ENCODE results near the gene TAF11L7.
"Not testable (repeated sequence)": the region's sequence is repeated elsewhere in the genome, so short reads cannot be mapped to it uniquely, and the experiment has no call there.

The TAF11L7 gene

DNA sequence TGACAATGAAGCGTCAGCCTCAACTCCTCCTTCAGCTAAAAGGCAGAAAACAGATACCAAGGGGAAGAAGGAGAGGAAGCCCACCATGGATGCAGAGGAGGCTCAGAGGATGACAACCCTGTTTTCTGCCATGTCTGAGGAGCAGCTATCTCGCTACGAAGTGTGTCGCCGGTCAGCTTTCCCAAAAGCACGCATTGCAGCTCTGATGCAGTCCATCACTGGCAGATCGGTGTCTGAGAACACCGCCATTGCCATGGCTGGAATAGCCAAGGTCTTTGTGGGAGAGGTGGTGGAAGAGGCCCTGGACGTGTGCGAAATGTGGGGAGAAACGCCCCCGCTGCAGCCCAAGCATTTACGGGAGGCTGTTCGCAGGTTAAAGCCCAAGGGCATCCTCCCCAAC, 19.4 kb upstream of the TAF11L7 start:
- DNase-seq: no peak
- Histone ChIP-seq H3K4me1 (no peaks in the 10 kb centered on the region), H3K27me3 (no peaks in the 10 kb centered on the region), H3K4me3 (ENCODE audit: low read depth, low read length) (no peak overlapping the region), H3K9me3 (no peaks in the 10 kb centered on the region), H3K36me3 (no peaks in the 10 kb centered on the region)
- TF ChIP-seq, protein P1, sequence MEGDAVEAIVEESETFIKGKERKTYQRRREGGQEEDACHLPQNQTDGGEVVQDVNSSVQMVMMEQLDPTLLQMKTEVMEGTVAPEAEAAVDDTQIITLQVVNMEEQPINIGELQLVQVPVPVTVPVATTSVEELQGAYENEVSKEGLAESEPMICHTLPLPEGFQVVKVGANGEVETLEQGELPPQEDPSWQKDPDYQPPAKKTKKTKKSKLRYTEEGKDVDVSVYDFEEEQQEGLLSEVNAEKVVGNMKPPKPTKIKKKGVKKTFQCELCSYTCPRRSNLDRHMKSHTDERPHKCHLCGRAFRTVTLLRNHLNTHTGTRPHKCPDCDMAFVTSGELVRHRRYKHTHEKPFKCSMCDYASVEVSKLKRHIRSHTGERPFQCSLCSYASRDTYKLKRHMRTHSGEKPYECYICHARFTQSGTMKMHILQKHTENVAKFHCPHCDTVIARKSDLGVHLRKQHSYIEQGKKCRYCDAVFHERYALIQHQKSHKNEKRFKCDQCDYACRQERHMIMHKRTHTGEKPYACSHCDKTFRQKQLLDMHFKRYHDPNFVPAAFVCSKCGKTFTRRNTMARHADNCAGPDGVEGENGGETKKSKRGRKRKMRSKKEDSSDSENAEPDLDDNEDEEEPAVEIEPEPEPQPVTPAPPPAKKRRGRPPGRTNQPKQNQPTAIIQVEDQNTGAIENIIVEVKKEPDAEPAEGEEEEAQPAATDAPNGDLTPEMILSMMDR (IDR thresholded peaks at IDR 0.05; ENCODE audit: low read depth, low read length): no peak

DNA sequence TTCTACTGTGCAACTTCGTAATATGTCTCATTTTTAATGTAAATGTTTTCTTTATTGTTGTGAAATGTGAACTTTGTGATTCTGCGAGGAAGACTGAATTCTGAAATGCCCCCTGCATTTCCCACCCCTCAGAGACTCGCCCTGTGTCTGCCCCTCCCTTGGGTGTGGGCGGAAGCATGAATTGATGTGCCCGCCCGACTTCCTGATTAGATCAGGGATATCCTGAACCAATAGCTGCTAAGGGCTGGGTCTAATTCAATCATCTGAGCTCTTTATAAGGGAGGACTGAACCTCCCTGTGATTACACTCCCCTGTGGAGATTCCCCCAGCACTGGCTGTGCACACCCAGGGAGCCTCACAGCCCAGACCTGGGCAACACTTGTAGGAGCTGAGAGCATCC, 18.3 kb upstream of the TAF11L7 start, which contains the start of gene TAF11L11:
Gene TAF11L11 (plus strand): TSS at position 304 of the 400 bp plus-strand sequence.
- not testable (repeated sequence) for H3K9me3 ChIP-seq; H3K36me3 ChIP-seq; H3K4me3 ChIP-seq (ENCODE audit: low read depth, low read length); DNase-seq; H3K4me1 ChIP-seq; H3K27me3 ChIP-seq

DNA sequence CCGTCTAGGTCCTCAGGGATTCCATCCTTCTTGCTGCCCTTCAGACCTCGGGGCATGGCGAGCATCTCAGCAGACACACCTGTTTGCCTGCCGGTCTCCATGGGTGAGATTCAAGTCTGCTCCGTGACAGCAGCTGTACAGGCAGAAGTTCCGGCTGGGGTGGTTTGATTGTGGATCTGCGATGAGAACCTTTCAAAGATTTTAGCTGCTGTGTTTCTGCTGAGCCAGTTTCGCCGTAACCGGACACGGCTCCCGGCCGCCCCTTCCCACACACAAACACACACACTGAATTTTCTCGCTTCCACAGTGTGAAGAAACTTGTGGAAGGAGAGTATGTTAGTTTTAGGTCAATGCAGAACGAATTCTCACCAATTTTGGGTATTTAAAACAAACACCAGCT, 12.2 kb upstream of the TAF11L7 start, which contains the start of gene TAF11L10:
Gene TAF11L10 (minus strand): TSS at position 101 of the 400 bp plus-strand sequence.
- not testable (repeated sequence) for H3K4me3 ChIP-seq (ENCODE audit: low read depth, low read length); H3K4me1 ChIP-seq; H3K36me3 ChIP-seq; H3K9me3 ChIP-seq; H3K27me3 ChIP-seq; DNase-seq

DNA sequence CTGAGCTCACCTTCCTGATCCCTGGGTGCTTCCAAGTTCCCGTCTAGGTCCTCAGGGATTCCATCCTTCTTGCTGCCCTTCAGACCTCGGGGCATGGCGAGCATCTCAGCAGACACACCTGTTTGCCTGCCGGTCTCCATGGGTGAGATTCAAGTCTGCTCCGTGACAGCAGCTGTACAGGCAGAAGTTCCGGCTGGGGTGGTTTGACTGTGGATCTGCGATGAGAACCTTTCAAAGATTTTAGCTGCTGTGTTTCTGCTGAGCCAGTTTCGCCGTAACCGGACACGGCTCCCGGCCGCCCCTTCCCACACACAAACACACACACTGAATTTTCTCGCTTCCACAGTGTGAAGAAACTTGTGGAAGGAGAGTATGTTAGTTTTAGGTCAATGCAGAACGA, 8.7 kb upstream of the TAF11L7 start, which contains the start of gene TAF11L9:
Gene TAF11L9 (minus strand): TSS at position 140 of the 400 bp plus-strand sequence.
- not testable (repeated sequence) for DNase-seq; H3K4me3 ChIP-seq (ENCODE audit: low read depth, low read length); H3K36me3 ChIP-seq; H3K4me1 ChIP-seq; H3K9me3 ChIP-seq; H3K27me3 ChIP-seq

DNA sequence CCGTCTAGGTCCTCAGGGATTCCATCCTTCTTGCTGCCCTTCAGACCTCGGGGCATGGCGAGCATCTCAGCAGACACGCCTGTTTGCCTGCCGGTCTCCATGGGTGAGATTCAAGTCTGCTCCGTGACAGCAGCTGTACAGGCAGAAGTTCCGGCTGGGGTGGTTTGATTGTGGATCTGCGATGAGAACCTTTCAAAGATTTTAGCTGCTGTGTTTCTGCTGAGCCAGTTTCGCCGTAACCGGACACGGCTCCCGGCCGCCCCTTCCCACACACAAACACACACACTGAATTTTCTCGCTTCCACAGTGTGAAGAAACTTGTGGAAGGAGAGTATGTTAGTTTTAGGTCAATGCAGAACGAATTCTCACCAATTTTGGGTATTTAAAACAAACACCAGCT, 5.3 kb upstream of the TAF11L7 start, which contains the start of gene TAF11L8:
Gene TAF11L8 (minus strand): TSS at position 101 of the 400 bp plus-strand sequence.
- not testable (repeated sequence) for H3K4me1 ChIP-seq; H3K36me3 ChIP-seq; H3K4me3 ChIP-seq (ENCODE audit: low read depth, low read length); H3K27me3 ChIP-seq; DNase-seq; H3K9me3 ChIP-seq
